ENCODE data around the gene LOX. TPM values are rescaled to one million over a fixed set of nuclear protein-coding genes. Genes with fewer than 3 reads are reported as not detected.

LOX gene
- polyA plus RNA-seq, 1 donor (not counting 4 experiments of a cell fraction or from before 2014, with no cell fraction given), result 0.33 TPM

- Histone ChIP-seq H3K9me3 (ENCODE audit: control insufficient read depth, low read depth, low read length) (no peaks in the 10 kb centered on the region), H3K9me1 (ENCODE audit: control insufficient read depth, extremely low read depth, insufficient read depth, low read length) (no peaks in the 10 kb centered on the region), H3K36me3 (ENCODE audit: control insufficient read depth in 2 of 2, extremely low read depth in 1 of 2, insufficient read depth in 2 of 2, low read length in 2 of 2) (no peaks in the 10 kb centered on the region), H3K4me1 (ENCODE audit: control insufficient read depth, extremely low read depth, insufficient read depth, low read length) (peaks cover 11% of the 10 kb centered on the region), H4K20me1 (ENCODE audit: control insufficient read depth, extremely low read depth, insufficient read depth, low read length) (no peaks in the 10 kb centered on the region), H3K79me2 (ENCODE audit: control insufficient read depth, insufficient read depth, low read length) (no peaks in the 10 kb centered on the region), H3K9ac (ENCODE audit: control insufficient read depth, extremely low read depth, insufficient read depth, low read length) (no peak overlapping the region), H2AFZ (ENCODE audit: control insufficient read depth, low read length) (no peak overlapping the region), H3K27ac (ENCODE audit: control insufficient read depth, insufficient read depth, low read length) (no peak overlapping the region), H3K27me3 (ENCODE audit: control insufficient read depth, extremely low read depth, insufficient read depth, low read length) (peaks cover 6% of the 10 kb centered on the region), H3K4me3 (ENCODE audit: control insufficient read depth in 2 of 3, extremely low read depth in 1 of 3, insufficient read depth in 2 of 3, low read depth in 1 of 3, low read length in 3 of 3) (no peak overlapping the region), H3K4me2 (ENCODE audit: control insufficient read depth, extremely low read depth, insufficient read depth, low read depth, low read length) (no peak overlapping the region)
- FAIRE-seq, result no peak
- TF ChIP-seq EZH2 (IDR thresholded peaks at IDR 0.05; ENCODE audit: low read length) (no peak), CTCF (optimal IDR thresholded peaks at IDR 0.05 in 1 of 3, IDR thresholded peaks at IDR 0.05 in 1 of 3, conservative IDR thresholded peaks at IDR 0.05 in 1 of 3; ENCODE audit: extremely low read depth in 1 of 3, insufficient read depth in 2 of 3, low read length in 3 of 3) (no peak)
- dilution Hi-C loops (cut with MboI; ENCODE audit: extremely low pct_ligation_motif_present, low sequenced_read_pairs), result no loop called here
- DNase-seq (ENCODE audit: low read depth, low spot score), result no peak
Measured at GRCh38 chr5:122073864-122074263, 4.2 kb downstream of the LOX start.

GRCh38 chr5:122073018-122073417 lies 5.0 kb downstream of the LOX start:
- Histone ChIP-seq H3K79me2 (ENCODE audit: control insufficient read depth, insufficient read depth, low read length) (no peaks in the 10 kb centered on the region), H3K9me3 (ENCODE audit: control insufficient read depth, low read depth, low read length) (no peaks in the 10 kb centered on the region), H3K9ac (ENCODE audit: control insufficient read depth, extremely low read depth, insufficient read depth, low read length) (no peak overlapping the region), H3K4me1 (ENCODE audit: control insufficient read depth, extremely low read depth, insufficient read depth, low read length) (peaks cover 9% of the 10 kb centered on the region), H4K20me1 (ENCODE audit: control insufficient read depth, extremely low read depth, insufficient read depth, low read length) (no peaks in the 10 kb centered on the region), H3K36me3 (ENCODE audit: control insufficient read depth in 2 of 2, extremely low read depth in 1 of 2, insufficient read depth in 2 of 2, low read length in 2 of 2) (no peaks in the 10 kb centered on the region), H3K9me1 (ENCODE audit: control insufficient read depth, extremely low read depth, insufficient read depth, low read length) (no peaks in the 10 kb centered on the region), H3K27me3 (ENCODE audit: control insufficient read depth, extremely low read depth, insufficient read depth, low read length) (peaks cover 3% of the 10 kb centered on the region), H2AFZ (ENCODE audit: control insufficient read depth, low read length) (no peak overlapping the region), H3K27ac (ENCODE audit: control insufficient read depth, insufficient read depth, low read length) (no peak overlapping the region), H3K4me3 (ENCODE audit: control insufficient read depth in 2 of 3, extremely low read depth in 1 of 3, insufficient read depth in 2 of 3, low read depth in 1 of 3, low read length in 3 of 3) (no peak overlapping the region), H3K4me2 (ENCODE audit: control insufficient read depth, extremely low read depth, insufficient read depth, low read depth, low read length) (no peak overlapping the region)
- FAIRE-seq (no peak), DNase-seq (ENCODE audit: low read depth, low spot score) (no peak)
- dilution Hi-C loops (cut with MboI; ENCODE audit: extremely low pct_ligation_motif_present, low sequenced_read_pairs), result no loop called here
- TF ChIP-seq CTCF (optimal IDR thresholded peaks at IDR 0.05 in 1 of 3, IDR thresholded peaks at IDR 0.05 in 1 of 3, conservative IDR thresholded peaks at IDR 0.05 in 1 of 3; ENCODE audit: extremely low read depth in 1 of 3, insufficient read depth in 2 of 3, low read length in 3 of 3), result no peak
- no peak for TF ChIP-seq EZH2 (IDR thresholded peaks at IDR 0.05; ENCODE audit: low read length)

Data from keratinocyte (primary cell).